HuH-7 (cell line): ENCODE measurements around the gene GBP1.
"Not testable (repeated sequence)": the region's sequence is repeated elsewhere in the genome, so short reads cannot be mapped to it uniquely, and the experiment has no call there.

Source experiments
- DNase-seq: peaks from one replicate; pipeline ENCODE4 v3.0.0; 2011; ENCODE audit warnings: low spot score

GBP1 gene

DNA sequence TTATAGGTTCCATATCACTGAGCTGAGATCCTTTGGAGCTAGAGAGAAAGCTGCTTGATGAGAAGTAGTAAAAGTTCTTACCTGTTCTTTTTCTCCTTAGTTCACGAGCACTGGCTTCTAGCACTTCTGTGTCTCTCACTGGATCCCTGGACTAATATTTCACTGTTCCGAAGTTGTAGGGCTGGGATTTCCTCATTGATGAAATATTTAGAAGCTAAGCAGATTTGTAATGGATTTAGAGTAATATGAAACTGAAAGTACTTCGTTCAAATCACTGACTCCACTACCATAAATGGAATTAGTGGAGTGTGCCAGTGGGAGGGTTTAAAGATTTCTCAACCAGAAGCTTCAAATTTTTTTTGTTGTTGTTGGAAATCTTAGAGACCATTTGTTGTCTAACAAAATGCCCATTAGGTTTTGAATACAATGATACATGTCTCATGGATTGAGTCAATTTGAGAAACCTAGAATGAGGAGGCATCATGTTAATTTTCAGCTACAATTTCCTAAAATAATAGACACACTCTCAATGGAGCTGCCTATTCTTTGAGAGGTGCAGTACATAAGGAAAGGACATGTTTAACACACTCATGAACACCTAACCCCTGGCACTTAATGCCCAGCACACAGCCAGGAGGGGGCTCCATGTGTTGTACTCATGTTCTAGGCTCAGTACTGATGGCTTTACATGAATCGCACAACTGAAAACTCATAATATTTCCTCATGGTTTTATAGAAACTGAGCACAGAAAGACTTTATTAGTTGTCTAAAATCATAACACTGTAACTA lies at the start of gene GBP1:
TSS of gene GBP1 (minus strand) at position 130 of the 790 bp plus-strand sequence. CDS start 1,974 bp downstream, outside the sequence.
- no peak for DNase-seq

DNA sequence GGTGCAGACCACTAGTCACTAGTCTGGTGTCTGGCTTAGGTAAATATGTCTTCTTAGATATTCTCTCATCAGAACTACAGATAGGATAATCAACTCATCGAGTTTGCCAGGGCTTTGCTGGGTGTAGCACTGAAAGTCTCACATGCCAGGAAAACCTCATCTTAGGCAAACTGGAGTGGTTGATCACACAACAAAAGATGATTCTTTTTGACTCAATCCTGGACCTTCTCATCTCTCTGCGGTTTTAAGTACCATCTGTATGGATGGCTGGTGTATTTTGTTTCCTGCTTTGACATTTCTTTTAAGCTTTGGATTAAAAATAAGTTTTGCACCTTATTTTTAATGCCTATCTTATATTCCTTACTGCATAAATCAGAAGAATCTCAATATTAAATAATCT lies 49.7 kb upstream of the GBP1 start:
- no peak for DNase-seq

GRCh38 chr1:89112871-89113613 lies 48.0 kb upstream of the GBP1 start:
- no peak for DNase-seq

DNA sequence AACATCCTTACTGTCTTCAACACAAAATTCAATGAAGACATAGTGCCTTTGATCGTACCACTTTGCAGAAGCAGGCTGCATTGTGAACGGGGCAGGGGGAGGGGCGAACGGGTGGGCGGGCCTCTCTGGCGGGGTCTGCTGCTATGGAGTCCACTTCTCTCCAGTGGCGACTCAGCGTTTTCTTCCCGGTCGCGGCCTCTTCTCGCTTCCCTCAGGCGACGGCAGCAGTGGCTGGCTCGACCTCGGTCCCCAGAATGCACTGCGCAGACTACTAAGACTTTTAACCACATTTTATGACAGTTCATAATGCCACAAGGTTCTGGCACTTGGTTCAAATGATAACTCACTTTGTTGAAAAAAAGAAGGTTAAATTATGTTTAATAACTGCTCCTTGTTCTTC lies 39.7 kb upstream of the GBP1 start:
- no peak for DNase-seq

DNA sequence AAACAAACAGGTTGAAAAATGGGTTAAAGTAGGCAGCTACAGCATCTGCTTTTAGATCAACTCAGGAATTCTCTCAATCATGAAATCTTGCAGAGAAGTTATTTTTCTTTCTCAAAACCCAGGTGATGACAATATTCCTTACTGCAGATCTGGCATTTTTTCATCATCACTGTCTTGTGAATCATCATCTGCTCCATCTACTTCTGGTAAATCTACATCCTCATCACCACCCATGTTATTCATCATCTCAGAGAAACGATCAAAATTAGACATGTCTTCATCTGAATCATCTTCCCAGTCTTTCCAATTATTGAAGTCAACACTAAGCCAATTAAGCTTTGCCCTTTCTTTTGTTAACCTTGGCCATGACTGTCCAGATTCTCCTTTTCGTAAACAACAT lies 39.1 kb upstream of the GBP1 start:
- no peak for DNase-seq

- no peak for DNase-seq
Observed at GRCh38 chr1:89102021-89102420, 37.0 kb upstream of the GBP1 start.

- no peak for DNase-seq
Observed at GRCh38 chr1:89100412-89100811, 35.4 kb upstream of the GBP1 start.

DNA sequence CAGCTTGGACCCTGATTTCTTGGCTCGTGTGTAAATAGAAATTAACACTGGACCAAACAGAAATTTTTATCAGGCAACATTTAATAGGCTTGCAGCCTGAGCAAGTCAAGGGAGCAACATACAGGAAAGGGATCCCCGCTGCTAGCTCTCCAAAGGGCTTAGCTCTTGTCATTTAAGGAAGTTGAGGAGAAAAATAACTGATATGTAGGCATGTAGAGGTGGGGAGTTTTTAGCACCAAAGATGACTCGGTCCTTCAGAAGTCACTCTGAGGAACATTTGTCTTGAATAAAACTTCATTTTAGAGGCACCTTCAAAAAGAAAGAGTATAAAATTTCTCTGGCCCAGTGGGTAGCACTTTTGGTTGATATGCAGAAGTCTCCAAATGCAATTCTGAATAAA lies 33.8 kb upstream of the GBP1 start:
- DNase-seq: no peak

DNA sequence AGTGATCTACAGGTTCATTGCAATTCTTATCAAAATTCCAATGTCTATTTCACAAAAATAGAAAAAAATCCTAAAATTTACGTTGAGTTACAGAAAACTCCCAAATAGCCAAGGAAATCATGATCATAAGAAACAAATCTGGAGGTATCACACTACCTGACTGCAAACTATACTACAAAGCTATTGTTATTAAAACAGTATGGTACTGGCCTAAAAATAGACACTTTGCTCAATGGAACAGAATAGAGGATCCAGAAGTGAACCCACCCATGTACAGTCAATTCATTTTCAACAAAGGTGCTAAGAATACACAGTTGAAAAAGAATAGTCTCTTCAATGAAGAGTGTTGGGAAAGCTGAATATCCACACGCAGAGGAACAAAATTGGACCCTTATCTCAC lies 30.7 kb upstream of the GBP1 start:
- no peak for DNase-seq

GRCh38 chr1:89089962-89090361 lies 25.0 kb upstream of the GBP1 start:
- DNase-seq: no peak

DNA sequence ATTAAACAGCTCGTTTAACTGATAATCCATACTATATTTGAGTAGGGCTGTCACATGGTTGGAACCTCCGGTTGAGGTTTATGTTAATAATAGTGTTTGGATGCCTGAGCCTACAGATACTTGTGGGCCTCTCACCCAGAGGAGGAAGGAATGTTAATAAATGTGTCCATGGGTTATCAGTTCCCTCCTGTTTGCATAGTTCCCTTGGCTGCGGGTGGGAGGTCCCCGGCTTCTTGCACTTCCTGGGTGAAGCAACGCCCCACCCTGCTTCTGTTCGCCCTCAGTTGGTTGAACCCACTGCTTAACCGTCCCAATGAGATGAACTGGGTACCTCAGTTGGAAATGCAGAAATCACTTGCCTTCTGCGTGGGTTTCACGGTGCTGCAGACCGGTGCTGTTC lies 23.6 kb upstream of the GBP1 start:
- no peak for DNase-seq

- DNase-seq: no peak
Observed at GRCh38 chr1:89087241-89087640, 22.2 kb upstream of the GBP1 start.

DNA sequence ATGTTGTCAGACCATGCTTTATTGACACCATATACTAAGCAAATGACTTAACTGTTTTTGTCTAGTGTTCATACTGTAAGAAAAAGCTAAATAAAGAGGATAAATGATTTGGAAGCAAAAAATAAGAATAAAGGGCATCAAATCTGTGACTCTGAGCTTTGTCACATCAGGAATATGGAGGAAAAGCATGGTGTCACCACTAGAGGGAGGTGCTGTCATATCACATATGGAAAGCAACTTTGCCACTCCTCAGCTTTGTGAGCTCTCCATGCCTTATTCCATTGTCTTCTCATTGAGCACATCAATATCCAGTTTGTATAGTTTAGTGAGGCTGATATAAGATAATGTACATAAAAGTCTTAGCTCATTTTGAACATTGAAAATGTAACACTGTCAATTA lies 20.8 kb upstream of the GBP1 start:
- peak; percentile 31 for DNase-seq

GRCh38 chr1:89081005-89081404 lies 16.0 kb upstream of the GBP1 start:
- no peak for DNase-seq

DNA sequence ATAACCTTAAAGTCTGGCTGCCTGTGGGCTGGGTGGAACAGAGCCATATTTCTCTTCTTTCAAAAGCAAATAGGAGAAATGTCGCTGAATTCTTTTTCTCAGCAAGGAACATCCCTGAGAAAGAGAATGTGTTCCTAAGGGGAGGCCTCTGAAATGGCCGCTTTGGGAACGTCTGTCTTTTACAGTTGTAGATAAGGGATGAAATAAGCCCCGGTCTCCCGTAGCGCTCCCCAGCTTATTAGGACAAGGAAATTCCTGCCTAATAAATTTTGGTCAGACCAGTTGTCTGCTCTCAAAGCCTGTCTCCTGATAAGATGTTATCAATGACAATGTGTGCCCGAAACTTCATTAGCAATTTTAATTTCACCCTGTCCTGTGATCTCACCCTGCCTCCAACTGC lies 15.1 kb upstream of the GBP1 start:
- not testable (repeated sequence) for DNase-seq

DNA sequence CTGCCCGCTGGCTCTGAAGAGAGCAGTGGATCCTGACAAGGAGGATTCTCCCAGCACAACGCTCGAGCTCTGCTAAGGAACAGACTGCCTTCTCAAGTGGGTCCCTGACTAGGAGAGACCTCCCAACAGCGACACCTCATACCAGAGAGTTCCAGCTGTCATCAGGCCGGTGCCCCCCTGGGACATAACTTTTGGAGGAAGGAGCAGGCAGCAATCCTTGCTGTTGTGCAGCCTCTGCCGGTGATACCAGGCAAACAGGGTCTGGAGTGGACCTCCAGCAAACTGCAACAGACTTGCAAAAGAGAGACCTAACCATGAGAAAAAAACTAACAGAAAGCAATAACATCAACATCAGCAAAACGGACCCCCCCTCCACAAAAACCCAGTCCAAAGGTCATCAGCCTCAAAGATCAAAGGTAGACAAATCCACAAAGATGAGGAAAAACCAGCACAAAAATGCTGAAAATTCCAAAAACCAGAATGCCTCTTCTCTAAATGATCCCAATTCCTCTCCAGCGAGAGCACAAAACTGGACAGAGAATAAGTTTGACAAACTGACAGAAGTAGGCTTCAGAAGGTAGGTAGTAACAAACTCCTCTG lies 7.6 kb upstream of the GBP1 start:
- not testable (repeated sequence) for DNase-seq

DNA sequence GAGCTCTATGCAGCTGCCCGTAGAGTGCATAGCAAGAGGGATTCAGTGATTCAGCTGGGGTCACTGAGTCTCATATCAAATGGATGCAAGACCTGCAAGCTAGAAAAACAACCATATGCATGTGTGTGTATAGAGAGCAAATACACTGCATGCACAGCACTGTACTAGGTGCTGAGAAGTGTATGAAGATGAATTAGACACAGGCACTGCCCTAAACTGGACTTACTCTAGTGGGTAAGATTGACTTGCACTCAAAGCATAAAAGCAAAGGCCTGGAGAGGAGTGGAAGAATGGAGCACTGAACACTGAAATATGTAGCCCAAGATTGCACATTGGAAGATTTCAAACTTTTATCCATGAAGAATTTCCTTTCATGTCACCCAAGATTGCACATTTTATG lies 5.5 kb upstream of the GBP1 start:
- DNase-seq: no peak

GRCh38 chr1:89069951-89070350 lies 4.9 kb upstream of the GBP1 start:
- no peak for DNase-seq

DNA sequence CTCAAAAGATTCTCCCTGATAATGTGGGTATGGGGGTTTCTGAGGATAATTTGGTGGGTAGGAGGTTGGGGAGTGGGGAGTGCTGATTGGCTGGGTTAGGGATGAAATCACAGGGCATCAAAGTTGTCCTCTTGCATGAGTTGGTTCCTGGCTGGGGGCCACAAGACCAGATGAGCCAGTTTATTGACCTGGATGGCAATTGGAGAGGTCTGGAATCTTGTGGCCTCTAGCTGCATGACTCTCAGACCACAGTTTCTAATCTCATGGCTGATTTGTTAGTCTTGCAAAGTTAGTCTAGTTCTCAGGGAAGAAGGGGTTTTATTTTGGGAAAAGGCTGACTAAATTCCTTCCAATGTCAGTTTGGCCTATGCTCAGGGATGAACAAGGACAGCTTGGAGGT lies 3.3 kb upstream of the GBP1 start:
- no peak for DNase-seq

DNA sequence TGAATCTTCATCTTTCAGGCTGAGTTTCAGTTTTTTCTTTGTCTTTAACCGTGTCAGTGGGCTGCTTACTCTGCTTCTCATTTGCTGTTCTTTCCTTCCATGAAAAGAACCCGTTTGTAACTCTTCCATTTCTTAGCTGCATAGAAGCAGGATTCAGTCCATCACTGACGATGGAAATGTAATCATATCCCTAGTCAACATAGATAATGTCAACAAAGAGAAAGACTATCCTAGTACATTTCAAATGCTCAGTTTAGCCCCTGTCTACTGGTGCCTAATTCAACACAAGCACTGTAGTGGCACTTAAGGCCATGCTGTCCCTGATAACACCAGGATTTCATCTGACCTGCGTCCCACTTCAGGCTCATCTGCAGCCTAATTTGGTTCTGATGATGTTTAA lies 376 bp downstream of the GBP1 start:
- no peak for DNase-seq

DNA sequence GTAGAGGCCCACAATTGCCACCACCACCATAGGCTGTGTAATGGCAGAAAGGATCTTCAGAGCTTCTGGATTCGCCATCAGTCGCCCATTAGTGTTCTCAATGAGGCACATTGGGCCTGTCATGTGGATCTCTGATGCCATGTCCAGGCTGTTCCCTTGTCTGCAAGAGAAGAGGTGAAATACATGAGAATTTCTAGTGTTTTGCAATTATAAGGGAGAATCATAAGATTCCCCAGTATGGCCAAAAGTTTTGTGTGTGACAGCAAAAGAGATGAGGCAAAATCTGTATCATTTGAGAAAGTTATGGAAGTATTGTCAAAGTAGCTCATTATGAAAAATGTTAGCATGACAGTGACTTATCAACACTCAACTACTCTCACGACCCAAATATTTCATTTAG lies 1.9 kb downstream of the GBP1 start:
- no peak for DNase-seq

GRCh38 chr1:89060091-89060490 lies 4.9 kb downstream of the GBP1 start:
- DNase-seq: no peak

DNA sequence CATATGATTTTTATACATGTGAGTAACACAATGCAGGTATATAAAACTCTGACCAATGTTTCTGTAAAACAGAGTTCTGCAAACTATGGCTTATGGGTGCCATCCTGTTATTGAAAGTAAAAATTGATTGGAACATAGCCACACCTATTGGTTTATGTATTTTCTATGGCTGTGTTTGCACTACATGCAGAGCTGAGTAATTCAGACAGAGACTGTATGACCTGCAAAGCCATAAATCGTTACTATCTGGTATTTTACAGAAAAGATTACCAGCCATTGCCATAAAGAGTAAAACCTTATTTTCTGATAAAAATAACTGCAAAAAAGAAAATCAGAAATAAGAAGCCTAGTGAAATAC lies 13.1 kb downstream of the GBP1 start:
- DNase-seq: no peak
